ENCODE data around the gene SLC12A4.
"Not testable (repeated sequence)": the region's sequence is repeated elsewhere in the genome, so short reads cannot be mapped to it uniquely, and the experiment has no call there.

DNA sequence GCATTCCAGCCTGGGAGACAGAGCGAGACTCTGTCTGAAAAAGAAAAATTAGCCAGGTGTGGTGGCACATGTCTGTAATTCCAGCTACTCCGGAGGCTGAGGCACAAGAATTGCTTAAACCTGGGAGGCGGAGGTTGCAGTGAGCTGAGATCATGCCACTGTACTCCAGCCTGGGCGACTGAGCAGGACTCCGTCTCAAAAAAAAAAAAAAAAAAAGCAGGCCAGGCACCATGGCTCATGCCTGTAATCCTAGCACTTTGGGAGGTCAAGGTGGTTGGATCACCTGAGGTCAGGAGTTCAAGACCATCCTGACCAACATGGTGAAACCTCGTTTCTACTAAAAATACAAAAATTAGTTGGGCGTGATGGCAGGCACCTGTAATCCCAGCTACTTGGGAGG is 3.8 kb upstream of the SLC12A4 start:
- not testable (repeated sequence) for TF ChIP-seq KLF13 (CRISPR knock-in tag; IDR thresholded peaks at IDR 0.05); HNF4A (CRISPR knock-in tag; IDR thresholded peaks at IDR 0.05); ZNF24 (IDR thresholded peaks at IDR 0.05); ZBTB42 (CRISPR knock-in tag; IDR thresholded peaks at IDR 0.05); MYC (CRISPR knock-in tag; IDR thresholded peaks at IDR 0.05; ENCODE audit: borderline replicate concordance)
- TF ChIP-seq, protein P1, sequence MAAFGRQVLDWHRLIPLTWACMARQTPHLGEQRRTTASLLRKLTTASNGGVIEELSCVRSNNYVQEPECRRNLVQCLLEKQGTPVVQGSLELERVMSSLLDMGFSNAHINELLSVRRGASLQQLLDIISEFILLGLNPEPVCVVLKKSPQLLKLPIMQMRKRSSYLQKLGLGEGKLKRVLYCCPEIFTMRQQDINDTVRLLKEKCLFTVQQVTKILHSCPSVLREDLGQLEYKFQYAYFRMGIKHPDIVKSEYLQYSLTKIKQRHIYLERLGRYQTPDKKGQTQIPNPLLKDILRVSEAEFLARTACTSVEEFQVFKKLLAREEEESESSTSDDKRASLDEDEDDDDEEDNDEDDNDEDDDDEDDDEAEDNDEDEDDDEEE (CRISPR knock-in tag; IDR thresholded peaks at IDR 0.05): not testable (repeated sequence)
- TF ChIP-seq, protein P2, sequence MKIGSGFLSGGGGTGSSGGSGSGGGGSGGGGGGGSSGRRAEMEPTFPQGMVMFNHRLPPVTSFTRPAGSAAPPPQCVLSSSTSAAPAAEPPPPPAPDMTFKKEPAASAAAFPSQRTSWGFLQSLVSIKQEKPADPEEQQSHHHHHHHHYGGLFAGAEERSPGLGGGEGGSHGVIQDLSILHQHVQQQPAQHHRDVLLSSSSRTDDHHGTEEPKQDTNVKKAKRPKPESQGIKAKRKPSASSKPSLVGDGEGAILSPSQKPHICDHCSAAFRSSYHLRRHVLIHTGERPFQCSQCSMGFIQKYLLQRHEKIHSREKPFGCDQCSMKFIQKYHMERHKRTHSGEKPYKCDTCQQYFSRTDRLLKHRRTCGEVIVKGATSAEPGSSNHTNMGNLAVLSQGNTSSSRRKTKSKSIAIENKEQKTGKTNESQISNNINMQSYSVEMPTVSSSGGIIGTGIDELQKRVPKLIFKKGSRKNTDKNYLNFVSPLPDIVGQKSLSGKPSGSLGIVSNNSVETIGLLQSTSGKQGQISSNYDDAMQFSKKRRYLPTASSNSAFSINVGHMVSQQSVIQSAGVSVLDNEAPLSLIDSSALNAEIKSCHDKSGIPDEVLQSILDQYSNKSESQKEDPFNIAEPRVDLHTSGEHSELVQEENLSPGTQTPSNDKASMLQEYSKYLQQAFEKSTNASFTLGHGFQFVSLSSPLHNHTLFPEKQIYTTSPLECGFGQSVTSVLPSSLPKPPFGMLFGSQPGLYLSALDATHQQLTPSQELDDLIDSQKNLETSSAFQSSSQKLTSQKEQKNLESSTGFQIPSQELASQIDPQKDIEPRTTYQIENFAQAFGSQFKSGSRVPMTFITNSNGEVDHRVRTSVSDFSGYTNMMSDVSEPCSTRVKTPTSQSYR (CRISPR knock-in tag; IDR thresholded peaks at IDR 0.05; ENCODE audit: borderline replicate concordance): not testable (repeated sequence)
- TF ChIP-seq, protein P3, sequence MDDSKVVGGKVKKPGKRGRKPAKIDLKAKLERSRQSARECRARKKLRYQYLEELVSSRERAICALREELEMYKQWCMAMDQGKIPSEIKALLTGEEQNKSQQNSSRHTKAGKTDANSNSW (CRISPR knock-in tag; IDR thresholded peaks at IDR 0.05; ENCODE audit: borderline replicate concordance): not testable (repeated sequence)
- TF ChIP-seq, protein P4, sequence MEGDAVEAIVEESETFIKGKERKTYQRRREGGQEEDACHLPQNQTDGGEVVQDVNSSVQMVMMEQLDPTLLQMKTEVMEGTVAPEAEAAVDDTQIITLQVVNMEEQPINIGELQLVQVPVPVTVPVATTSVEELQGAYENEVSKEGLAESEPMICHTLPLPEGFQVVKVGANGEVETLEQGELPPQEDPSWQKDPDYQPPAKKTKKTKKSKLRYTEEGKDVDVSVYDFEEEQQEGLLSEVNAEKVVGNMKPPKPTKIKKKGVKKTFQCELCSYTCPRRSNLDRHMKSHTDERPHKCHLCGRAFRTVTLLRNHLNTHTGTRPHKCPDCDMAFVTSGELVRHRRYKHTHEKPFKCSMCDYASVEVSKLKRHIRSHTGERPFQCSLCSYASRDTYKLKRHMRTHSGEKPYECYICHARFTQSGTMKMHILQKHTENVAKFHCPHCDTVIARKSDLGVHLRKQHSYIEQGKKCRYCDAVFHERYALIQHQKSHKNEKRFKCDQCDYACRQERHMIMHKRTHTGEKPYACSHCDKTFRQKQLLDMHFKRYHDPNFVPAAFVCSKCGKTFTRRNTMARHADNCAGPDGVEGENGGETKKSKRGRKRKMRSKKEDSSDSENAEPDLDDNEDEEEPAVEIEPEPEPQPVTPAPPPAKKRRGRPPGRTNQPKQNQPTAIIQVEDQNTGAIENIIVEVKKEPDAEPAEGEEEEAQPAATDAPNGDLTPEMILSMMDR (CRISPR knock-in tag; IDR thresholded peaks at IDR 0.05): not testable (repeated sequence)
- TF ChIP-seq, protein P5, sequence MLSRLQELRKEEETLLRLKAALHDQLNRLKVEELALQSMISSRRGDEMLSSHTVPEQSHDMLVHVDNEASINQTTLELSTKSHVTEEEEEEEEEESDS (CRISPR knock-in tag; IDR thresholded peaks at IDR 0.05; ENCODE audit: borderline replicate concordance): not testable (repeated sequence)
